NCI-H82 (cell line): ENCODE data around the gene DAB1.

ENCODE experiments used
- DNase-seq: peaks from one replicate; lab custom pipeline; 2025; lab: John Stamatoyannopoulos, UW

The DAB1 gene

GRCh38 chr1:57072401-57073110, 351.3 kb downstream of the DAB1 start:
- DNase-seq = peak; percentile 16

DNA sequence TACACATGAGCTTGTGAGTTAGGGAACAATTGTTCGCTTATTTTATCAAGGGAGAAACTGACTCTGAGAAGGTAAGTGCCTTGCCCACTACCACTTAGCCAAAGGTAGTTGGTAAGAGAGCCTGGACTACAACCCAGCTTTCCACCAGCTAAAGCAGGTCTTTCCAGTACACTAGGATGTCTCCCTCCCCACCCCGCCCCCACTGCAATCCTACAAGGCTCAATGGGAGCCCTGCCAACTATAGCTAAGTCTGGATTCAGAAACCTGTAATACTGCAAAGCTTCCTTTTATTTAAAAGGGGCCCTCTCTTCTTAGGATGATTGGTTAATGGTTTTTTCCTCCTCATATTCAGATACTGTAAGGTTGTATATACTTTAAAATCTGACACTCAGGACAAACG, 356.0 kb downstream of the DAB1 start:
- peak; percentile 36 for DNase-seq

DNA sequence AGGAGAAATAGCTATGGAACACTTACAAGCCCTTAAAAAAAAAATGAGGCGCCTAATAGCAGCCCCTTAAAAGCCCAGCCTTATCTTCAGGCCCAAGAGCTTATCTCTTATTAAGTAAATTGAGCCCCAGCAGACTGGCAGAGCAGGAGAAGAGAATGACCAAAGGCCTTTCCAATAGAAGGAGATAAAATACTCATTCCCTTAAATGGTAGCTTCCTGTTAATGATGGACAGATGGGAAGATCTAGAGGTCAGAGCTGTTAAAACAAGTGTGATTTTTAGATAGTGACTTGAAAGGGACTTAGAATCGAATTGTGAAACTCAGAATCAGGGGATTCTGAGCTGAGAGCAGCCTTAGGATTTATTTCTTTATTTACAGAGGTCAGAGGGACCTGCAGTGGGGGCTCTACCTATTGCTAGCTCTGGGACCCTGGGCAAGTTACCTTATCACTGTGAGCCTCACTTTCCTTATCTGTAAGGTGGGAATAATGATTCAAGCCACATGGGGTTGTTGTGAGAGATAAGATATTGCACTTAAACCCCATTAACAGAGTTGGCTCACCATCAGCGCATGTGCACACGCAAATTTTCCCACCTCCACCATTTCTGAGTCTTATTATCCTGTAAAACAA, 356.8 kb downstream of the DAB1 start:
- DNase-seq = peak; percentile 38

DNA sequence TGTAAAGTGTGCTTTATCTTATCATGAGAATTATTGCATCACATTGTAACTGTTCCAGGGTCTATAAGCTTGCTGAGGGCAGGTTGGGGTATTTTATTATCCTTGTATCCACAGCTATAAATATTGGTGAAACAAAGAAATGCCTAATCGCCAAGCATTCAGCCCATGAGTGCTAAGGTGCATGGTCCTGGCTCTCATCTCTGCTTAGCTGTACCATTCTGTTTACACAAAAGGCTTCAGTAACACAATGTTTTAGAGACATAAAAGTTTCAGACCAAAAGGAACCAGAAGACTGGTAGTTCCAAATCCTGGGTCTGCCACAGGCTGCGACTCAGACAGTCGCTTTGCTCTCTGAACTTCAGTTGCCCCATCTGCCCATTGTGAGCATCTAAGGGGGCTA, 358.4 kb downstream of the DAB1 start:
- DNase-seq = no peak

DNA sequence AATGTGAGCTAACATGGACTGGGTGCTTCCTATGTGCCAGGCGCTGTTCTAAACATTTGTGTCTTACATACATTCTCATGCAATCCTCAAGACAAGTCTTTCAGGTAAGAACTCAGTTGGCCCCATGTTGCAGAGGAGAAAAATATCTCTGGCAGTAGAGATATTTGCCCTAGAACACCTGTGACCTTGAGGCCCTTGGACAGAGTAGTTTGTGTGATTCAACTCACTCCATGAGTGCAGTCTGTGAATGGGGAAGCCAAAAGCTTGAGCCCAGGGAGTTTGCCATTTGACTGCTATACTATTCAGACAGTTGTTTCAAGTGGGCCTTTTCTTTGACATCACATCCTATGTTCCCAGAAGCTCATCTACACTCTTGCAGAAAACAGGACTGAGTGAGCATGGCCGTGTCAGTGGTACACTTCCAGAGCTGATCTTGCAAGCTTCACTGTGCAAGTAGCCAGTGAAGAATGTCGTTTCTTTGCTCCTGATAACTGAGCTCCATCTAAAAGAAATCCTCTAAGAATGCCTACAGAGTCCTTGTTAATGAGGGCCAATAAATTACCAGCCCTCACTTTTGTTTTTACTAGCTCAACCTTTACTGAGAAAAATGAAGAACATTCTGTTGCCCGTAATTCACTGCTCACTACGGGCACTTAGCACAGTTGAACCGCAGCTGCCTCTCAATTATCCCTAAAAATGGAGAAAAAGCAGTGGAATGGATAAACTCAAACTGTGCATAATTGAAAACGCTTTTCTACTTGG, 359.3 kb downstream of the DAB1 start:
- DNase-seq = no peak

DNA sequence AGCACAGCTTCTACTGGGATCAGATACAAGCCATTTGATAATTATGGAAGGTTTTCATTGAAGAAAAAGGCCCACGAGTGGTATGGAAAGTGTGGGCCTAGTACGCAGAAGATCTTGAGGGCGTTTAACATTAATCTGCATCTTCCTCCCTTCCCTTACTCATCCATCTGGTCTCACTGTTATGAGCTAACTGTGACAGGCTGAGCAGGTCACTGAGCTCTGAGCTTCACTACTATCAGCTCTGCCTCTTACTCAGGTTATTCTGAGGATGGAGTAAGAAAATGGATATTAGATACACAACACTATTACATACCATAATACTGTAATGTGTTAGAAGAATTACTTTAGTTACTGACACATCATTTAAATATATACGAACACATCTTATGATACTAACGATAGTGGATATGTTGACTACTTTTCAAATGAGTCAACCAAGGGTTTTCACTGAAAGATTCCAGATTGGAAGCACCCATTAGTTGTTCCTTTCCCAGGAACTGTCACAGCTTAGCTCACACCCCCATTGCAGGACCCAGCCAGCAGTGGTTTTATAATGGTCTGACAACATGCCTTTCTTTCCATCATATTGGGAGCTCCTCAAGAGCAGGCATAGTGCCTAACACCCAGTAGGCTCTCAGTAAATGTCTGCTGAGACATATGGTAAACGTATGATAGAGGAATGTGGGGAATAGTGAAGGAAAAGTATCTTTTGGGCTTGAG, 360.3 kb downstream of the DAB1 start:
- DNase-seq = no peak

DNA sequence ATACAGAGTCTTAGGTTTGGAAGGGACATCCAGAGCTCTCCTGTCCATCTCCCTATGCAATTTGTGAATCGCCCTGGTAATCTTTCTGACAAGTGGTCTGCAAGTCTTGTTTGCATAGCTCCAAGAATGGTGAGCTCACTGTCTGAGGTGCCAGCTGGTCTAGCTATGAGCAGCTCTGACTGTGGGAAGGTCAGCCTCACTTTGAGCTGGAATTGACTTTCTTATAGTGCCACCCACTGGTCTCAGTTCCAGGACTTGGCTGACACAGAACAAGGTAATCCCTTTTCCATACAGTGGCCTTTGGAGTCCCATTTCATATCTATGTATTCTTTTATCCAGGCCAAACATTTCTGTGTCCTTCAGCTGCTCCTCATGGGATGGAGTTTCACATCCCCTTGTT, 362.5 kb downstream of the DAB1 start:
- DNase-seq = peak; percentile 41

GRCh38 chr1:57060451-57060850, 363.4 kb downstream of the DAB1 start:
- DNase-seq = no peak

GRCh38 chr1:57058652-57059501, 365.0 kb downstream of the DAB1 start:
- DNase-seq = no peak

- no peak for DNase-seq
Measured at GRCh38 chr1:57048856-57049255, 375.0 kb downstream of the DAB1 start.

GRCh38 chr1:57046462-57046861, 377.4 kb downstream of the DAB1 start:
- no peak for DNase-seq

- DNase-seq = no peak
Measured at GRCh38 chr1:57041901-57042300, 382.0 kb downstream of the DAB1 start.

GRCh38 chr1:57040811-57041210, 383.0 kb downstream of the DAB1 start:
- no peak for DNase-seq

DNA sequence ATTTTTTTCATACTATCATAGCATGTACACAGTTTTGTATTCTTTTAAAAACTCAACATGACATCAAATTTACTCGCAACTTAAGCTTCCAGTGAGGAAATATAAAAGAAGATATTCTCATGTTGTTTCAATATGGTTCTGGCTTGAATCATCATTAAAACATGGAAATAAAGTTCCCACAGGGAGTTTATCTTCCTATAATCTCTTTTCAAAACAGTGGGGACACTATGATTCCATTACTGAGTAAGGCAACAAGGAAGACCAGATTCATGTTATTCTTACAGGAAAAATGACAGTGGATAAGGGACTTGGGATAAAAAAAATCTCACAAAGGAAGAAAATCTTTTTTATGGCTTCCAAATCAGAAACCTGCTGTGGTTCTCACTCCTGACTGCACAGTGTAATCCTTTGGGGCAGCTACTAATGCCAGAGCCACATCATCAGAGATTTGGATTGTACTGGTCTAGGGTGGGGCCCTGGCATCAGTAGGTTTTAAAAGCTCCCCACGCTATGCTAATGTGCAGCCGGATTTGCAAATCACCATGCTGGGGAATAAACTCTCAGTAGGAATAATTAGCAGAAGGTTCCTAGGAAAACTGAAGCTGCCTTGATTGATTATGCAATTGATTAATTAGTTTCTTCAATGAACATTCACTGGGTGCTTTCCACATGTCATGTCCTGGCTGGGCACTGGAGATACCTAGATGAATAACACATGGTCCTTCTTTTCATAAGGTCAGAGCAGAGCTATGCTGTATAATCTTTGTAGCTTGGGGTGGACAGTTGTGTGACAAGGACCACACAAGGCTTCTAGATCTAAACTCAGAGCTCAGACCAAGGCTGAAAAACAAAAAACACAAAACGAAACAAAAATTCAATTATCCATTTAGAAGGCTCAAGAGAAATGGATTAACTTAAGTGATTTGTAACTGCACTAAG, 386.9 kb downstream of the DAB1 start:
- DNase-seq = peak; percentile 32

DNA sequence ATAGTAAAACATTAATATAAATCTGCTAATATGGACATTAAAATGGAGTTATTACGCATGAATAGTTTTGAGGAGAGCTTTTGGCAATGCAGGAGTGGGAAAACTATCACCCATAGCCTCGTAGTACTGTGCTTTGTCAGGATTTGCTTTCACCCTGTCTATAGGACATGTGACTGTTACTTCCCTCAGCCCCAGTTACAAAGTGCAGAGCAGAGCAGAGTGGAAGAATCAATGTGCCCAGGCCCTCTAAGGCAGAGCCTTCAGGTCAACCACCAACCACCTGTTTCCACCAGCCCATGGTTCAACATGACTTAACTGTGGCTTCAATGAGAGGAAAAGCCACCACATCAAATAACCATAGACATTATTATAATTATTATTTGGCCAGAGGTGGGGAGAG, 389.1 kb downstream of the DAB1 start:
- DNase-seq = no peak

DNA sequence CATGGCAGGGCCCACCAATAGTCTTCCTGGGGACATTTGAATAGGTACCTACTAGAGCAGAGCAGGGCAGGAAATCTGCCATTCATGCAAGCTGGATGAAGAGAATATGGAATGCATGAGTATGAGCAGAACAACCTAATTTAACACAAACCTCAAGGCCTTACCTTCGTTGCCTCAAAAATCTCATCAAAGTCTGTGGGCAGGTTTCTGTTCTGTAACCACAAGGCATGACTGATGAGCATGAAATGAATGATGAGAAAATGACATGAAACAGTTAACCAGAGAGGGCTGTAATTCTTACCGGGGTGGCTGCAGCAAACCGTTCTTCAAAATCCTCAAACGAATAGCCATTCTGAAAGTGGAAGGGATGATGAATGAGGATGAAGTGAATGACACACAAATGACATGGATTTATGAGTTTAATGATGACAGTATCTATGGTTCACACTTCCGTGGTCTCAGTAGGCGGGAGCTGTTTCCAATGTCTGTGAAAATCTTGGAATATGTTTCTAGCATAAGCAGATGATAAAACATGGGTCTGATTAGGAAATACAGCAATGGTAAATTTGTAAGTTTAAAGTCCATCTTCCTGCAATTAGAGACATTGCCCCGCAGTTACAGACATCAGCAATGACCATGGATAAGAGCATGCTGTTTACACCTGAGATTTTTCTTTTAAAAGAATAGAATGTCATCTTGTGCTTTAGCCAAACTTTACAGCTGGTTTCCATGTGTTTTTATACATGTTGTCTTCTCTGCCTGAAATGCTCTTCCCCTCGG, 390.4 kb downstream of the DAB1 start:
- DNase-seq = no peak

GRCh38 chr1:57026624-57027354, 397.1 kb downstream of the DAB1 start:
- no peak for DNase-seq

GRCh38 chr1:57024855-57025254, 399.0 kb downstream of the DAB1 start:
- DNase-seq = no peak

DNA sequence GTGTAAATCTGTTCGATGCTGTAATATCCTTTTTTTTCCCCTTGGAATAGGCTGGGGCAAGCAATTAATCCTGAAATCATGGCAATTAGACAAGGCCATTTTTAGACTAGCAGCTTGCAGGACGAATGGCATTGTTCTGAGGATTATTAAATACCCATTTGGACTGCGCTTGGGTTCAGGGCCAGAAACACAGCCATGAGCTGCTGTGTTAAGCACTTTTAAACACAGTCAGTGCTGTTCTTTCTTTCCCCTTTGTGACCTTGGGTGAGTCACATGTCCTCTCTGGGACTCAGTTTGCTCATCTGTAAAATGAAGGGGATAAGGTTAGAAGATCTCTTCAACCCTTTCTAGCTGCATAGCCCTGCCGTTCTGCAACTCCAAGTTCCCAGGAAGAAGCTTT, 399.4 kb downstream of the DAB1 start:
- no peak for DNase-seq
